Gastrocnemius medialis (tissue), 4 donors: ENCODE data around the gene ZNF213.

Experiments used
- CTCF ChIP-seq, 5 experiments: fragments of 450-650 bp in 3 of 5; fragments of 200-600 bp in 2 of 5; sonication (generic) in 2 of 5; IDR thresholded peaks in 4 of 5; conservative IDR thresholded peaks in 1 of 5; 1 replicate in 4 of 5; 2 replicates in 1 of 5; pipeline ENCODE4 v1.5.1; 2016 to 2019; ENCODE audit warnings: antibody characterized with exemption in 5 of 5, mild to moderate bottlenecking in 3 of 5, moderate library complexity in 3 of 5
- POLR2A ChIP-seq, 2 donors: fragments of 450-650 bp; IDR thresholded peaks; one replicate each; pipeline ENCODE4 v1.6.1; 2017; ENCODE audit warnings: antibody characterized with exemption in 2 of 2, mild to moderate bottlenecking in 2 of 2, moderate library complexity in 2 of 2

GRCh38 chr16:3179651-3180050 is 44.8 kb downstream of the ZNF213 start:
- no peak for TF ChIP-seq CTCF (IDR thresholded peaks at IDR 0.05 in 4 of 5, conservative IDR thresholded peaks at IDR 0.05 in 1 of 5)
- no peak for TF ChIP-seq POLR2A (IDR thresholded peaks at IDR 0.05)
